GM10248 (cell line): ENCODE measurements around the gene DOCK1.

Experiments used
- CTCF ChIA-PET: fragments of 300-600 bp; sonication (Branson Sonifier 250); formaldehyde crosslinking; extraction: SDS; loops from one replicate; lab custom pipeline; 2021; ENCODE audit warnings: antibody characterized with exemption; lab: Yijun Ruan, JAX
- POLR2A ChIA-PET: fragments of 350-650 bp; sonication (Branson Sonifier 250); formaldehyde crosslinking; extraction: SDS; loops from one replicate; lab custom pipeline; 2020; ENCODE audit warnings: antibody characterized with exemption; lab: Yijun Ruan, JAX
- DNase-seq: peaks from one replicate; pipeline ENCODE4 v3.0.0; 2012; ENCODE audit errors: extremely low spot score
- CTCF ChIP-seq: IDR thresholded peaks from 2 replicates; pipeline ENCODE4 v1.5.1; 2012; ENCODE audit warnings: mild to moderate bottlenecking, low read depth; ENCODE audit errors: extremely low read depth, missing control alignments, control extremely low read depth

DOCK1 gene

DNA sequence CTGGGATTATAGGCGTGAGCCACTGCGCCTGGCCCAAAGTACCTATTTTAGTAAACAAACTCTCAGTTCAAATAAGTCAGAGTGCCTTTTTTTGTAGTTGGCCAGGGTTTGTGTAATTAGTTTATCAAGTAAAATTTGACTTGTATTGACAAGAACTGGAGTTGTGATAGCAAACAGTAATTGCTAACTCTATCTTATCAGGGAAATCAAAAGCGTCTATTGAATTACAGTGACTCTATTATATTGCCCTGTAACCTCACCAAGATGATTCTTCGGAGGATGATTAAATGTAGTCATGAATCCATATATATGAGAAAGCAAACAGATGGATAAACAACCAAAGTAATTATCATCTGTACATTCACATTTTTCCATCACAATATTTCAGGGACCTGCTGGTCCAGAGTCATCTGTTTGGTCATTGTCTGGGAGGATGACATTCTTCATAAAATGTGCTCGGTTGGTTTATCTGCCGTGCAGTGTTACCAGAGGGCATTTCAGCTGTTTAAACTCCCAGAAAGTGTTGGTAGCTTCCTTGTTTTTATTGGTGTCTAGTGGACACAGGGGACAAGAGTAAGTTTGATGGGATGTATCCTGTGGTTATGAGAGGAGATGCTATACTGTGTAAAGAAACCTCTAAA, 35.6 kb downstream of the DOCK1 start:
- ChIA-PET CTCF (no interaction called here), POLR2A (no interaction called here)
- DNase-seq, result no peak
- no peak for TF ChIP-seq CTCF

- DNase-seq, result no peak
- ChIA-PET CTCF (no interaction called here), POLR2A (no interaction called here)
- no peak for TF ChIP-seq CTCF
These were observed 39.0 kb downstream of the DOCK1 start for GRCh38 chr10:126944191-126944590.

- ChIA-PET POLR2A (no interaction called here), CTCF (no interaction called here)
- no peak for TF ChIP-seq CTCF
- no peak for DNase-seq
These were observed 40.3 kb downstream of the DOCK1 start for GRCh38 chr10:126945351-126946030.

GRCh38 chr10:126946746-126947145, 41.5 kb downstream of the DOCK1 start:
- no peak for TF ChIP-seq CTCF
- no peak for DNase-seq
- ChIA-PET CTCF (no interaction called here), POLR2A (no interaction called here)

GRCh38 chr10:126948355-126949160, 43.3 kb downstream of the DOCK1 start:
- no peak for DNase-seq
- ChIA-PET POLR2A (no interaction called here), CTCF (no interaction called here)
- TF ChIP-seq CTCF, result no peak

GRCh38 chr10:126949161-126949503, 43.9 kb downstream of the DOCK1 start:
- CTCF ChIA-PET, result interaction anchor here (1.0 kb wide), 1 partner anchor 14 kb away, joined by 3 read pairs; no protein-coding TSS in a partner anchor
- POLR2A ChIA-PET, result no interaction called here
- no peak for TF ChIP-seq CTCF

More at GRCh38 chr10:126949161-126949503, 43.9 kb downstream of the DOCK1 start:
- no peak for DNase-seq
